Calu3 (cell line): Measurements from ENCODE around the gene FAF2. TPM values are rescaled to one million over a fixed set of nuclear protein-coding genes. Genes with fewer than 3 reads are reported as not detected.

ENCODE experiments used
- Bru-seq: library from RNA; stranded (reverse); fragments of 400-500 nt; gene quantifications from one replicate; lab custom pipeline; 2021; lab: Mats Ljungman, UMichigan
- BruChase-seq, 2 experiments: library from RNA; stranded (reverse); fragments of 400-500 nt; gene quantifications; one replicate each; lab custom pipeline; 2021; lab: Mats Ljungman, UMichigan
- BruUV-seq: library from RNA; stranded (reverse); fragments of 400-500 nt; replicated peaks from 2 replicates; lab custom pipeline; 2021; lab: Mats Ljungman, UMichigan
- CTCF ChIA-PET: fragments of 300-600 bp; sonication (Branson Sonifier 250); formaldehyde crosslinking; loops from one replicate; lab custom pipeline; 2022; ENCODE audit warnings: antibody characterized with exemption; lab: Charles Lee
- DNase-seq: peaks from one replicate; pipeline ENCODE4 v3.0.0; 2022
- H3K27ac Mint-ChIP-seq: one replicate; pipeline ENCODE4 v1.8.0; 2022; ENCODE audit warnings: mixed read lengths; ENCODE audit not compliant: unreplicated experiment
- H3K27me3 Mint-ChIP-seq: one replicate; pipeline ENCODE4 v1.8.0; 2022; ENCODE audit warnings: mixed read lengths; ENCODE audit not compliant: unreplicated experiment
- H3K36me3 Mint-ChIP-seq: one replicate; pipeline ENCODE4 v1.8.0; 2022; ENCODE audit warnings: mild to moderate bottlenecking, moderate library complexity, mixed read lengths; ENCODE audit not compliant: insufficient read depth, unreplicated experiment
- H3K4me1 Mint-ChIP-seq: one replicate; pipeline ENCODE4 v1.8.0; 2022; ENCODE audit warnings: mild to moderate bottlenecking, low read depth, mixed read lengths; ENCODE audit not compliant: unreplicated experiment
- H3K4me3 Mint-ChIP-seq: one replicate; pipeline ENCODE4 v1.8.0; 2022; ENCODE audit warnings: mild to moderate bottlenecking, low read depth, moderate library complexity, mixed read lengths; ENCODE audit not compliant: unreplicated experiment
- H3K9me3 Mint-ChIP-seq: one replicate; pipeline ENCODE4 v1.8.0; 2022; ENCODE audit warnings: low read depth, mixed read lengths; ENCODE audit not compliant: unreplicated experiment
- intact Hi-C: fragments of 100-400 bp; cut with micrococcal nuclease; formaldehyde crosslinking; loops from one replicate; pipeline ENCODE4 v1.10.0; 2022; ENCODE audit not compliant: unreplicated experiment
- long read RNA-seq: library from polyadenylated mRNA; stranded (forward); transcript quantifications from one replicate; pipeline ENCODE4 v2.0.0, GENCODE V29; 2022
- total RNA-seq: library from RNA; stranded (reverse); gene quantifications from 2 replicates; pipeline ENCODE4 v1.2.3, GENCODE V29; 2022
- TF ChIP-seq, protein P1 (sequence below): fragments of 200-600 bp; IDR thresholded peaks from one replicate; pipeline ENCODE4 v1.8.0; 2022; ENCODE audit warnings: antibody characterized with exemption; ENCODE audit not compliant: unreplicated experiment

The FAF2 gene, protein sequence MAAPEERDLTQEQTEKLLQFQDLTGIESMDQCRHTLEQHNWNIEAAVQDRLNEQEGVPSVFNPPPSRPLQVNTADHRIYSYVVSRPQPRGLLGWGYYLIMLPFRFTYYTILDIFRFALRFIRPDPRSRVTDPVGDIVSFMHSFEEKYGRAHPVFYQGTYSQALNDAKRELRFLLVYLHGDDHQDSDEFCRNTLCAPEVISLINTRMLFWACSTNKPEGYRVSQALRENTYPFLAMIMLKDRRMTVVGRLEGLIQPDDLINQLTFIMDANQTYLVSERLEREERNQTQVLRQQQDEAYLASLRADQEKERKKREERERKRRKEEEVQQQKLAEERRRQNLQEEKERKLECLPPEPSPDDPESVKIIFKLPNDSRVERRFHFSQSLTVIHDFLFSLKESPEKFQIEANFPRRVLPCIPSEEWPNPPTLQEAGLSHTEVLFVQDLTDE
- total RNA-seq (68.9 and 73.6 TPM in 2 replicates), Bru-seq, nascent RNA (percentile 95 among the genes with signal in this experiment), BruChase-seq, experiment 1, labeled RNA remaining after a 6-hour chase (percentile 91 among the genes with signal in this experiment), BruChase-seq, experiment 2, labeled RNA remaining after a 2-hour chase (percentile 94 among the genes with signal in this experiment)
- long read RNA-seq, full-length matches to known transcripts, result 55 of 85 reads
- long read RNA-seq, partial matches to known transcripts, result 3 of 85 reads
- long read RNA-seq, other reads (novel, unspliced or antisense), result 27 of 85 reads

DNA sequence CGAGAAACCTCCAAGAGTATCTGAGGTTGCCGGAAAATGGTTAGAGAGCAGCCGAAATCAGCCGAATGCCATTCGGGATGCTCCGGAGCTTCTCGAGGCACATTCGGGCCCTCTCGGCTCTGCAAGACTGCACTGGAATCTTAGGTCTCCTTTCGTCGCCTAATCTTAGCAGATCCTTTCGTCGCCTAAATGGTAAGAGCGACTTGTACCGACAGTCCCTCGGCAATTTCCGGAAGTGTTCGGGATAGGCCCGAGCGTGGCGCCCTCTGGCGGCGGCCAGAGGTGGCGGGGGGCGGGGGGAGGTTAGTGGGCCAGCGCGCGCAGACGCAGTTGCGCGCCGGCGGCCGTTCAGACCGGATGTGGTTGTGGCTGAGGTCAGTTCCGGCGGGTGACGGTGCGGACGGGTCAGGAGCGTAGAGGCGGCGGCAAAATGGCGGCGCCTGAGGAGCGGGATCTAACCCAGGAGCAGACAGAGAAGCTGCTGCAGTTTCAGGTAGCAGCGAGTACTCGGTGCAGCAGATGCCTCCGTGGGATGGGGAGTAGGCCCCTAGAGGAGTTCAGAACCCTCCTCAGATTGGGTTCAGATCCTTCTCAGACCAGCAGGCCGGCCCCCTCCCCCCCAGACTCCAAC is at the start of gene FAF2:
Gene FAF2, plus strand, starts transcription at position 408 of the 631 bp plus-strand sequence. Its CDS starts 23 bp downstream, at position 431.
- TF ChIP-seq, protein P1, sequence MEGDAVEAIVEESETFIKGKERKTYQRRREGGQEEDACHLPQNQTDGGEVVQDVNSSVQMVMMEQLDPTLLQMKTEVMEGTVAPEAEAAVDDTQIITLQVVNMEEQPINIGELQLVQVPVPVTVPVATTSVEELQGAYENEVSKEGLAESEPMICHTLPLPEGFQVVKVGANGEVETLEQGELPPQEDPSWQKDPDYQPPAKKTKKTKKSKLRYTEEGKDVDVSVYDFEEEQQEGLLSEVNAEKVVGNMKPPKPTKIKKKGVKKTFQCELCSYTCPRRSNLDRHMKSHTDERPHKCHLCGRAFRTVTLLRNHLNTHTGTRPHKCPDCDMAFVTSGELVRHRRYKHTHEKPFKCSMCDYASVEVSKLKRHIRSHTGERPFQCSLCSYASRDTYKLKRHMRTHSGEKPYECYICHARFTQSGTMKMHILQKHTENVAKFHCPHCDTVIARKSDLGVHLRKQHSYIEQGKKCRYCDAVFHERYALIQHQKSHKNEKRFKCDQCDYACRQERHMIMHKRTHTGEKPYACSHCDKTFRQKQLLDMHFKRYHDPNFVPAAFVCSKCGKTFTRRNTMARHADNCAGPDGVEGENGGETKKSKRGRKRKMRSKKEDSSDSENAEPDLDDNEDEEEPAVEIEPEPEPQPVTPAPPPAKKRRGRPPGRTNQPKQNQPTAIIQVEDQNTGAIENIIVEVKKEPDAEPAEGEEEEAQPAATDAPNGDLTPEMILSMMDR, result peak; percentile 98
- Mint-ChIP-seq H3K4me3 (peak within 1 kb of the TSS; percentile 83), H3K36me3 (peaks cover 54% of the 10 kb centered on the region), H3K9me3 (no peaks in the 10 kb centered on the region), H3K27me3 (no peaks in the 10 kb centered on the region), H3K4me1 (peaks cover 26% of the 10 kb centered on the region), H3K27ac (peak within 1 kb of the TSS; percentile 89)
- peak; percentile 99 for DNase-seq
- no TSS peak for BruUV-seq
- intact Hi-C loops, result loop anchor here (2.0 kb wide), 1 partner anchor 31 kb away; the partner anchor contains the start of gene CLTB
- CTCF ChIA-PET, result interaction anchor here (0.6 to 3.1 kb wide), 17 partner anchors 9 to 718 kb away, joined by 3 to 31 read pairs (median 3); partner anchors contain the start of genes CDHR2, CLTB, HIGD2A and NOP16

DNA sequence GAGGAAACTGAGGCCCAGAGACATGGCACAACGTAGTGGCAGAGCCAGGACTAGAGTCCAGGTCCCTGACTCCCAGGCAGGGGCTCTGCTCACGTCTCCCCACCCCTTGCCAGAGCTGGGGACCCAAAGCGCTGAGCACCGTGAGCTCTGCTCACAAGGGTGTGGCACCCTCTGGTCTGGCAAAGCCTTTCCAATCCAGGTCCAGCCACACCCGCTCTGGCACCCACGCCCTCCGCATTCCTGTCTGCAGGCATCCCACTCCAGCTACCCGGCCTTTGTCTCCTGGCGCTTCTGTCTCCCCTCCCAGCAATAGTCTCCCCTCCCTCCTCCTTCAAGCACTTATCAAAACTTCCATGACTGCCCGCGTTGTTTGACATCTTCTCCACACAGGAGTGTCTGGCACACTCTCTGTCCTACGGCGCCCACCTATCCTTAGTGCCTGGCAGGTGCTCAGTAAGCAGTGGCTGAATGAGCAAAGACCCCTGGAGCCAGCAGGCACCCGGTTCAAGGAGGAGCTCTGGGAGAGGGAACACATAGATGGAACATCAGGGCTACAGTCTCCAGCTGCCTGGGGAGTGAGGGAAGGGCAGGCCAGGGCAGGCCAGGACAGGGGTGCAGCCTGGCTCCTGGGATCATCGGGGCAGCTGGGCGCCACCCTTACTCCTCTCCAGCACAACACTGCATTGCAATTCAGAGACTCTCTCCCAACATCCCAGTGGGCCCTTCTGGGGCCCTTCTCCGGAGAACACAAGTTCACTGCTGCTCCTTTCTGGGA is 47.6 kb upstream of the FAF2 start:
- H3K4me1 Mint-ChIP-seq, result peaks cover 17% of the 10 kb centered on the region
- BruUV-seq, result no TSS peak
- H3K4me3 Mint-ChIP-seq, result peak overlapping the region; percentile 0
- peak; percentile 65 for DNase-seq
- no peaks in the 10 kb centered on the region for H3K9me3 Mint-ChIP-seq
- CTCF ChIA-PET, result interaction anchor here (0.9 to 1.5 kb wide), 3 partner anchors 10 to 47 kb away, joined by 4 to 5 read pairs (median 4); partner anchors contain the start of genes FAF2, HIGD2A and NOP16
- peaks cover 13% of the 10 kb centered on the region for H3K36me3 Mint-ChIP-seq
- no peak overlapping the region for H3K27ac Mint-ChIP-seq
- intact Hi-C loops, result no loop called here
- TF ChIP-seq, protein P1, result no peak
- H3K27me3 Mint-ChIP-seq, result no peaks in the 10 kb centered on the region

DNA sequence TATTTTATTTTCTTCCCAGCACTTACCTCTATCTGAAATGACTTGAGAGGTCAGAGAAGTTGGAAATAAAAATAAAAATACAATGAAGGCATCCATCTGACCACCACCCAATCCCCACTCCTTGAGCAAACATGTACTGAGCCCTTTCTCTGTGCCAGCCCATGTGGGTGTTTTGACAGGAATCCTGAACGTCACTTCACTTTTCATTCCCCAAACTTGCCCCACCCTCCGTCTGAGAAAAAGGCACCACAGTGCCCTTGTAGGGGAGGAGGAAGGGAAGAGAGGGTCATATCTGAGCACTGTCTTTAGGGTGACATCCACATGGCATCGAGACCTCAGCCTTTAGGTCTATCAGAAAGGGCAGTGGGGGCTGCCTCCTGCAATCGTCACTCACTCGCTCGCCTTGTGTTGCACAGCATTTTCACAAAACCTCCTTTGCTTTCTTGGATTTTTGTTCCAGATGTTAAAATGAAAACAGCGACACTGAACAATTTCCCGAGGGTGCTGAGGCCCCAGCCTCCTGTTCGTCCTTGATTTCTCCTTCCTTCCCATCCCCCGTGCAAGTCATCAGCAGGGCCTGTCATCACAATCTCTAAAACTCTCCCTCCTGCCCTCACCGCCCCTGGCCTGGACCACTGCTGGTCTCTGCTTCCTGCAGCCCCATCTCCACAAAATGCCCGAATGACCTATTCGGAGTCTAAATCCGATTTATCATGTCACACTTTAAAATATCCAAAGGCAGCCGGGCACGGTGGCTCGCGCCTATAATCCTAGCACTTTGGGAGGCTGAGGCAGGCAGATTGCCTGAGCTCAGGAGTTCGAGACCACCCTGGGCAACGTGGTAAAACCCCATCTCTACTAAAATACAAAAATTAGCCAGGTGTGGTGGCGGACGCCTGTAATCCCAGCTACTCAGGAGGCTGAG is 46.6 kb upstream of the FAF2 start:
- H3K9me3 Mint-ChIP-seq, result no peaks in the 10 kb centered on the region
- DNase-seq, result no peak
- BruUV-seq, result no TSS peak
- H3K36me3 Mint-ChIP-seq, result peaks cover 17% of the 10 kb centered on the region
- peaks cover 17% of the 10 kb centered on the region for H3K4me1 Mint-ChIP-seq
- H3K4me3 Mint-ChIP-seq, result peak overlapping the region; percentile 0
- TF ChIP-seq, protein P1, result no peak
- CTCF ChIA-PET, result interaction anchor here (1.4 to 1.5 kb wide), 2 partner anchors 13 to 47 kb away, joined by 4 to 5 read pairs; partner anchors contain the start of genes FAF2, HIGD2A and NOP16
- no peak overlapping the region for H3K27ac Mint-ChIP-seq
- intact Hi-C loops, result no loop called here
- no peaks in the 10 kb centered on the region for H3K27me3 Mint-ChIP-seq
